HCT116 (cell line): ENCODE measurements around the gene SCN3A. TPM values are rescaled to one million over a fixed set of nuclear protein-coding genes. Genes with fewer than 3 reads are reported as not detected.

Experiments
- ATAC-seq: fragments of 200-7000 bp; cut with Tn5 transposase; 2 replicates; pipeline ENCODE4 v1.9.1; 2020; ENCODE audit warnings: mild to moderate bottlenecking, moderate library complexity
- BruUV-seq: library from RNA; stranded (reverse); fragments of 400-500 nt; replicated peaks from 2 replicates; lab custom pipeline; 2021; lab: Mats Ljungman, UMichigan
- CTCF ChIA-PET: fragments of 300-600 bp; sonication (Branson Sonifier 250); formaldehyde crosslinking; loops from one replicate; lab custom pipeline; 2021; ENCODE audit warnings: antibody characterized with exemption; lab: Charles Lee
- POLR2A ChIA-PET: fragments of 300-600, 350-600 bp; sonication (Branson Sonifier 250); formaldehyde crosslinking; loops from one replicate; lab custom pipeline; 2021; ENCODE audit warnings: antibody characterized with exemption; lab: Charles Lee
- RAD21 ChIA-PET, 2 experiments: fragments of 300-600 bp; sonication (Branson Sonifier 250); formaldehyde crosslinking; loops; one replicate each; lab custom pipeline; 2023; ENCODE audit warnings: low total read pairs in 2 of 2; ENCODE audit not compliant: uncharacterized antibody in 2 of 2, unreplicated experiment in 2 of 2, low non-redundant PET in 1 of 2; lab: Charles Lee
- DNase-seq: peaks from one replicate; pipeline ENCODE4 v3.0.0-alpha.2; 2010; ENCODE audit warnings: low read depth, low spot score
- H2AFZ ChIP-seq: fragments of 200-600 bp; shearing (Covaris generic), sonication (generic); 2 replicates; pipeline ENCODE4 v1.6.1; 2017; ENCODE audit warnings: low read depth, mixed run types, mixed read lengths, antibody characterized with exemption, low read length; ENCODE audit not compliant: poor library complexity, severe bottlenecking
- H3K27ac ChIP-seq: 2 replicates; pipeline ENCODE4 v1.5.1; 2012; ENCODE audit warnings: low read depth, low read length
- H3K27me3 ChIP-seq: fragments of 200-600 bp; sonication (generic); 2 replicates; pipeline ENCODE4 v1.6.1; 2016; ENCODE audit warnings: mixed run types, low read length, mixed read lengths; ENCODE audit not compliant: insufficient read depth
- H3K36me3 ChIP-seq, 2 experiments: fragments of 200-500 bp in 1 of 2; fragments of 200-600 bp in 1 of 2; sonication (Bioruptor generic) in 1 of 2; sonication (generic) in 1 of 2; 2 replicates each; pipeline versions ENCODE4 v1.5.1 to v1.6.1; 2014 to 2016; ENCODE audit warnings: low read length in 2 of 2, inconsistent platforms in 1 of 2, mixed read lengths in 1 of 2, mixed run types in 1 of 2; ENCODE audit not compliant: insufficient read depth in 2 of 2, control insufficient read depth in 1 of 2
- H3K4me1 ChIP-seq, 2 experiments: fragments of 200-600 bp in 1 of 2; sonication (generic) in 1 of 2; 2 replicates each; pipeline versions ENCODE4 v1.5.1 to v1.6.1; 2012 to 2017; ENCODE audit warnings: low read length in 2 of 2, inconsistent platforms in 1 of 2, mild to moderate bottlenecking in 1 of 2, mixed read lengths in 1 of 2, mixed run types in 1 of 2, moderate library complexity in 1 of 2; ENCODE audit not compliant: insufficient read depth in 2 of 2, control insufficient read depth in 1 of 2
- H3K4me2 ChIP-seq: fragments of 200-600 bp; sonication (generic); 2 replicates; pipeline ENCODE4 v1.6.1; 2017; ENCODE audit warnings: mixed run types, low read length, mixed read lengths
- H3K4me3 ChIP-seq, 2 experiments: fragments of 200-600 bp in 1 of 2; sonication (generic) in 1 of 2; replicated peaks in 1 of 2; 2 replicates each; pipeline ENCODE4 v1.5.1; 2011 to 2016; ENCODE audit warnings: low read length in 2 of 2, control low read depth in 1 of 2, low read depth in 1 of 2, mild to moderate bottlenecking in 1 of 2, mixed read lengths in 1 of 2, mixed run types in 1 of 2
- H3K79me2 ChIP-seq: fragments of 200-600 bp; sonication (generic); 2 replicates; pipeline ENCODE4 v1.6.1; 2017; ENCODE audit warnings: mild to moderate bottlenecking, mixed run types, low read length, moderate library complexity, mixed read lengths; ENCODE audit not compliant: insufficient read depth
- H3K9ac ChIP-seq: fragments of 200-600 bp; sonication (generic); 2 replicates; pipeline ENCODE4 v1.6.1; 2016; ENCODE audit warnings: low read length, mixed read lengths
- H3K9me2 ChIP-seq: fragments of 200-600 bp; sonication (generic), shearing (Covaris generic); 2 replicates; pipeline ENCODE4 v1.6.1; 2017; ENCODE audit warnings: mixed run types, mild to moderate bottlenecking, moderate library complexity; ENCODE audit not compliant: insufficient read depth
- H3K9me3 ChIP-seq, 2 experiments: fragments of 200-500 bp in 1 of 2; fragments of 200-600 bp in 1 of 2; sonication (Bioruptor generic) in 1 of 2; sonication (generic) in 1 of 2; 2 replicates each; pipeline ENCODE4 v1.6.1; 2014 to 2017; ENCODE audit warnings: low read length in 2 of 2, mixed read lengths in 2 of 2, inconsistent platforms in 1 of 2, low read depth in 1 of 2, mild to moderate bottlenecking in 1 of 2, mixed run types in 1 of 2, moderate library complexity in 1 of 2; ENCODE audit not compliant: control insufficient read depth in 1 of 2, insufficient read depth in 1 of 2
- H4K20me1 ChIP-seq: fragments of 200-600 bp; sonication (generic), shearing (Covaris generic); 2 replicates; pipeline ENCODE4 v1.6.1; 2017; ENCODE audit warnings: mixed run types, mild to moderate bottlenecking, moderate library complexity; ENCODE audit not compliant: insufficient read depth
- ATF3 ChIP-seq: IDR thresholded peaks from 2 replicates; pipeline ENCODE4 v1.6.1; 2012
- CEBPB ChIP-seq: IDR thresholded peaks from 2 replicates; pipeline ENCODE4 v1.6.1; 2012; ENCODE audit warnings: low read depth
- EZH2 ChIP-seq: fragments of 200-600 bp; sonication (generic); IDR thresholded peaks from 2 replicates; pipeline ENCODE4 v1.6.1; 2017; ENCODE audit warnings: antibody characterized with exemption, mixed run types
- JUND ChIP-seq: IDR thresholded peaks from 2 replicates; pipeline ENCODE4 v1.6.1; 2012
- REST ChIP-seq: IDR thresholded peaks from 2 replicates; pipeline ENCODE4 v1.6.1; 2012; ENCODE audit warnings: low read depth
- SIN3A ChIP-seq: IDR thresholded peaks from 2 replicates; pipeline ENCODE4 v1.6.1; 2012; ENCODE audit warnings: low read depth
- ZNF274 ChIP-seq: fragments of 200-500 bp; sonication (Bioruptor generic); IDR thresholded peaks from 2 replicates; pipeline ENCODE4 v1.6.1; 2014; ENCODE audit warnings: mild to moderate bottlenecking, low read depth, low read length, inconsistent platforms
- intact Hi-C: fragments of 100-400 bp; cut with micrococcal nuclease; formaldehyde crosslinking; loops from 2 replicates; pipeline ENCODE4 v1.10.0; 2022
- total RNA-seq: library from RNA; stranded (reverse); gene quantifications from one replicate; pipeline ENCODE4 v1.2.1, GENCODE V29; 2021; ENCODE audit not compliant: unreplicated experiment

Gene SCN3A
- total RNA-seq, 1 experiment from 2014 or later = not detected

- no peaks in the 10 kb centered on the region for H4K20me1 ChIP-seq
- no peak for TF ChIP-seq REST
- no peak overlapping the region for H3K27ac ChIP-seq
- DNase-seq = no peak
- peaks cover under 1% of the 10 kb centered on the region; the same call in 1 of the 2 replicates for H3K27me3 ChIP-seq
- no peak overlapping the region for H3K4me2 ChIP-seq
- intact Hi-C loops = no loop called here
- no peaks in the 10 kb centered on the region for H3K79me2 ChIP-seq
- no peaks in the 10 kb centered on the region for H3K36me3 ChIP-seq
- ChIA-PET RAD21 (no interaction called here), POLR2A (no interaction called here), CTCF (no interaction called here)
- H3K4me1 ChIP-seq = no peaks in the 10 kb centered on the region
- no TSS peak for BruUV-seq
- no peak overlapping the region for H2AFZ ChIP-seq
- no peaks in the 10 kb centered on the region for H3K9me2 ChIP-seq
- no peaks in the 10 kb centered on the region for H3K9me3 ChIP-seq
- no peak overlapping the region for H3K4me3 ChIP-seq
- H3K9ac ChIP-seq = no peak overlapping the region
- no peak for ATAC-seq
Measured at GRCh38 chr2:165253178-165253577, 49.3 kb upstream of the SCN3A start.

GRCh38 chr2:165251366-165251765 lies 47.5 kb upstream of the SCN3A start:
- H4K20me1 ChIP-seq = no peaks in the 10 kb centered on the region
- no peak overlapping the region for H3K4me3 ChIP-seq
- no peak overlapping the region for H3K27ac ChIP-seq
- DNase-seq (no peak), ATAC-seq (no peak)
- H3K27me3 ChIP-seq = peaks cover 12% of the 10 kb centered on the region; the same call in 1 of the 2 replicates
- H3K9ac ChIP-seq = no peak overlapping the region
- TF ChIP-seq SIN3A (no peak), CEBPB (no peak), EZH2 (no peak), ATF3 (no peak), JUND (no peak), ZNF274 (no peak)
- intact Hi-C loops = no loop called here
- no peak overlapping the region for H2AFZ ChIP-seq
- H3K9me2 ChIP-seq = no peaks in the 10 kb centered on the region
- no TSS peak for BruUV-seq
- H3K4me1 ChIP-seq = no peaks in the 10 kb centered on the region
- no peaks in the 10 kb centered on the region for H3K9me3 ChIP-seq
- RAD21 ChIA-PET = no interaction called here
- no peak overlapping the region for H3K4me2 ChIP-seq
- H3K79me2 ChIP-seq = no peaks in the 10 kb centered on the region
- CTCF ChIA-PET = no interaction called here
- H3K36me3 ChIP-seq = no peaks in the 10 kb centered on the region
- POLR2A ChIA-PET = no interaction called here
